ENCODE measurements around the gene GABRA4.

Gene GABRA4

GRCh38 chr4:46979283-46979682, 14.1 kb downstream of the GABRA4 start:
- no peak for DNase-seq (ENCODE audit: low read depth in 2 of 2)

GRCh38 chr4:46977245-46977644, 16.1 kb downstream of the GABRA4 start:
- DNase-seq (ENCODE audit: low read depth in 2 of 2), result no peak

GRCh38 chr4:46975812-46976553, 17.4 kb downstream of the GABRA4 start:
- DNase-seq (ENCODE audit: low read depth in 2 of 2), result no peak

GRCh38 chr4:46974891-46975543, 18.4 kb downstream of the GABRA4 start:
- DNase-seq (ENCODE audit: low read depth in 2 of 2), result no peak

GRCh38 chr4:46968847-46969246, 24.5 kb downstream of the GABRA4 start:
- no peak for DNase-seq (ENCODE audit: low read depth in 2 of 2)

GRCh38 chr4:46967631-46968030, 25.8 kb downstream of the GABRA4 start:
- no peak for DNase-seq (ENCODE audit: low read depth in 2 of 2)

- DNase-seq (ENCODE audit: low read depth in 2 of 2), result no peak
These were observed 34.5 kb downstream of the GABRA4 start for GRCh38 chr4:46958742-46959488.

- no peak for DNase-seq (ENCODE audit: low read depth in 2 of 2)
These were observed 36.9 kb downstream of the GABRA4 start for GRCh38 chr4:46956451-46956850.

GRCh38 chr4:46955601-46956000, 37.8 kb downstream of the GABRA4 start:
- DNase-seq (ENCODE audit: low read depth in 2 of 2), result no peak

GRCh38 chr4:46954643-46955042, 38.7 kb downstream of the GABRA4 start:
- DNase-seq (ENCODE audit: low read depth in 2 of 2), result no peak

GRCh38 chr4:46953564-46953963, 39.8 kb downstream of the GABRA4 start:
- DNase-seq (ENCODE audit: low read depth in 2 of 2), result no peak

- DNase-seq (ENCODE audit: low read depth in 2 of 2), result no peak
These were observed 40.9 kb downstream of the GABRA4 start for GRCh38 chr4:46952451-46952850.

GRCh38 chr4:46950826-46951225, 42.6 kb downstream of the GABRA4 start:
- DNase-seq (ENCODE audit: low read depth in 2 of 2), result no peak

GRCh38 chr4:46949822-46950221, 43.6 kb downstream of the GABRA4 start:
- no peak for DNase-seq (ENCODE audit: low read depth in 2 of 2)

GRCh38 chr4:46947541-46947940, 45.8 kb downstream of the GABRA4 start:
- no peak for DNase-seq (ENCODE audit: low read depth in 2 of 2)

GRCh38 chr4:46946919-46947536, 46.4 kb downstream of the GABRA4 start:
- no peak for DNase-seq (ENCODE audit: low read depth in 2 of 2)

GRCh38 chr4:46945062-46945461, 48.3 kb downstream of the GABRA4 start:
- no peak for DNase-seq (ENCODE audit: low read depth in 2 of 2)

- DNase-seq (ENCODE audit: low read depth in 2 of 2), result no peak
These were observed 49.0 kb downstream of the GABRA4 start for GRCh38 chr4:46944345-46944744.

GRCh38 chr4:46937493-46937892, 55.9 kb downstream of the GABRA4 start:
- DNase-seq (ENCODE audit: low read depth in 2 of 2), result no peak

GRCh38 chr4:46934726-46935125, 58.7 kb downstream of the GABRA4 start:
- no peak for DNase-seq (ENCODE audit: low read depth in 2 of 2)

- DNase-seq (ENCODE audit: low read depth in 2 of 2), result no peak
These were observed 59.7 kb downstream of the GABRA4 start for GRCh38 chr4:46933686-46934085.

- DNase-seq (ENCODE audit: low read depth in 2 of 2), result no peak
These were observed 61.4 kb downstream of the GABRA4 start for GRCh38 chr4:46931981-46932380.

Measured in stimulated activated CD8-positive, alpha-beta memory T cell treated with anti-CD3 and anti-CD28 coated beads, Interleukin-7, amount 100 ng/mL, for 4 hours (primary cell).